Breast epithelium (tissue), 3 donors: ENCODE measurements around the gene GRHL3.

ENCODE experiments used
- CTCF ChIP-seq, 3 donors: fragments of 450-650 bp; IDR thresholded peaks; one replicate each; pipeline ENCODE4 v1.5.1; 2016 to 2017; ENCODE audit warnings: antibody characterized with exemption in 3 of 3, mild to moderate bottlenecking in 3 of 3, moderate library complexity in 3 of 3
- POLR2A ChIP-seq: fragments of 450-650 bp; IDR thresholded peaks from one replicate; pipeline ENCODE4 v1.6.1; 2016; ENCODE audit warnings: antibody characterized with exemption, mild to moderate bottlenecking, moderate library complexity

- TF ChIP-seq CTCF (IDR thresholded peaks at IDR 0.05) (no peak), POLR2A (no peak)
Observed at GRCh38 chr1:24361811-24362210, 42.7 kb downstream of the GRHL3 start.
